Measurements from ENCODE around the gene SERPINB13. TPM values are rescaled to one million over a fixed set of nuclear protein-coding genes. Genes with fewer than 3 reads are reported as not detected.
"Not testable (repeated sequence)": the region's sequence is repeated elsewhere in the genome, so short reads cannot be mapped to it uniquely, and the experiment has no call there.

The SERPINB13 gene
- total RNA-seq, 4 donors from 2014 or later, result not detected

DNA sequence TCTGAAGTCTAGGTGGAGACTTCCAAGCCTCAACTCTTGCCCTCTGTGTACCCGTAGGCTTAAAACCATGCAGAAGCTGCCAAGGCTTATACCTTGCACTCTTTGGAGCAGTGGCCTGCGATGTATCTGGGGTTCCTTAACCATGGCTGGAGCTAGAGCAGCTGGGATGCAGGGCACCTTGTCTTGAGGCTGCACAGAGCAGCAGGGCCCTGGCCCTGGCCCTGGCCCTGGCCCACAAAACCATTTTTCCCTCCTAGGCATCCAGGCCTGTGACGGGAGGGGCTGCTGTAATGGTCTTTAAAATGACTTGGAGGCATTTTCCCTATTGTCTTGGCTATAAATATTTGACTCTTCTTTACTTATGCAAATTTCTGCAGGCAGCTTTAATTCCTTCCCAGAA, 37.7 kb downstream of the SERPINB13 start:
- Histone ChIP-seq H3K4me3 (no peak overlapping the region), H3K27me3 (no peaks in the 10 kb centered on the region), H3K9me3 (peaks cover 0 to 12% of the 10 kb centered on the region in 2 donors), H3K36me3 (no peaks in the 10 kb centered on the region), H3K4me1 (no peaks in the 10 kb centered on the region), H3K27ac (no peak overlapping the region)
- intact Hi-C loops (cut with DNase I; ENCODE audit: low total_unique reads), result no loop called here
- no peak for TF ChIP-seq POLR2A (IDR thresholded peaks at IDR 0.05)
- TF ChIP-seq, protein P1, sequence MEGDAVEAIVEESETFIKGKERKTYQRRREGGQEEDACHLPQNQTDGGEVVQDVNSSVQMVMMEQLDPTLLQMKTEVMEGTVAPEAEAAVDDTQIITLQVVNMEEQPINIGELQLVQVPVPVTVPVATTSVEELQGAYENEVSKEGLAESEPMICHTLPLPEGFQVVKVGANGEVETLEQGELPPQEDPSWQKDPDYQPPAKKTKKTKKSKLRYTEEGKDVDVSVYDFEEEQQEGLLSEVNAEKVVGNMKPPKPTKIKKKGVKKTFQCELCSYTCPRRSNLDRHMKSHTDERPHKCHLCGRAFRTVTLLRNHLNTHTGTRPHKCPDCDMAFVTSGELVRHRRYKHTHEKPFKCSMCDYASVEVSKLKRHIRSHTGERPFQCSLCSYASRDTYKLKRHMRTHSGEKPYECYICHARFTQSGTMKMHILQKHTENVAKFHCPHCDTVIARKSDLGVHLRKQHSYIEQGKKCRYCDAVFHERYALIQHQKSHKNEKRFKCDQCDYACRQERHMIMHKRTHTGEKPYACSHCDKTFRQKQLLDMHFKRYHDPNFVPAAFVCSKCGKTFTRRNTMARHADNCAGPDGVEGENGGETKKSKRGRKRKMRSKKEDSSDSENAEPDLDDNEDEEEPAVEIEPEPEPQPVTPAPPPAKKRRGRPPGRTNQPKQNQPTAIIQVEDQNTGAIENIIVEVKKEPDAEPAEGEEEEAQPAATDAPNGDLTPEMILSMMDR (IDR thresholded peaks at IDR 0.05), result no peak
- no peak for DNase-seq

DNA sequence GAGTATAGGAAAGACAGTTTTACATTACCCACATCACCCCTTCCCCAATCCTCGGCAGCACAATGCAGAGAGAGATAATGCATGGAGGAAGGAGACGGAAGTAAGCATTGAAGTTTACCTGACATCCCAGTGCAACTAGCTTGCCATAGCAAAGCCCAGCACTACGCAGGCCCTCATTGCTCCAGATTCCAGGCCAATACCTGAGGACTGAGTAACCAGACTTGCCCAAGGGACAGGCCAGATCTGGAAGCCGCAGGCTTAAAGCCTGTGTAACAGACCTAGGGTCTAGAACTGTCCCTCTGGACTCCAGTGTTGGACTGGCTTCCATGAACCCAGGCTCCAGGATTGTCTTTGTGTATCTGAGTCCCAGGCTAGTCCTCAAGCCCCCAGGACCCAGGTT, 39.3 kb downstream of the SERPINB13 start:
- TF ChIP-seq, protein P1 (IDR thresholded peaks at IDR 0.05), result no peak
- H3K4me1 ChIP-seq, result no peaks in the 10 kb centered on the region
- H3K9me3 ChIP-seq, result peaks cover 0 to 8% of the 10 kb centered on the region in 2 donors
- H3K36me3 ChIP-seq, result no peaks in the 10 kb centered on the region
- no peak overlapping the region for H3K27ac ChIP-seq
- intact Hi-C loops (cut with DNase I; ENCODE audit: low total_unique reads), result no loop called here
- DNase-seq, result no peak
- no peaks in the 10 kb centered on the region for H3K27me3 ChIP-seq
- no peak overlapping the region for H3K4me3 ChIP-seq

DNA sequence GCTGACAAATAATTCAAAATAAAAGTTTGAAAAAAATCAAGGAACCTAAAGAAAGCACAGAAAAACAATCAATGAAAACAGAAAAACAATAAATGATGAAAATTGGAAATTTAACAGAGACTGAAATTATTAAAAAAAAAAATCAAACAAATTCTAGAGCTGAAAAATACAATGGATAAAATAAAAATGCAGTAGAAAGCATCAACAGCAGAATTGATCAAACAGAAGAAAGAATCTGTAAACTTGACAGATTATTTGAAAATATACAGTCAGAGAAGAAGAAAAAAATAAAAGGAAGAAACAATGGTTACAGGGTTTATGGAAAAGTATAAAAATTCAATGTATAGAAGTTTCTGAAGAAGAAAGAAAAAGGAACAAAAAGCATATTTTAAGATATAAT, 40.7 kb downstream of the SERPINB13 start:
- Histone ChIP-seq H3K9me3 (peaks cover 0 to 8% of the 10 kb centered on the region in 2 donors), H3K36me3 (no peaks in the 10 kb centered on the region), H3K4me1 (no peaks in the 10 kb centered on the region), H3K27me3 (no peaks in the 10 kb centered on the region), H3K27ac (no peak overlapping the region), H3K4me3 (no peak overlapping the region)
- DNase-seq, result no peak
- TF ChIP-seq, protein P1 (IDR thresholded peaks at IDR 0.05), result no peak
- no peak for TF ChIP-seq POLR2A (IDR thresholded peaks at IDR 0.05)
- intact Hi-C loops (cut with DNase I; ENCODE audit: low total_unique reads), result no loop called here

DNA sequence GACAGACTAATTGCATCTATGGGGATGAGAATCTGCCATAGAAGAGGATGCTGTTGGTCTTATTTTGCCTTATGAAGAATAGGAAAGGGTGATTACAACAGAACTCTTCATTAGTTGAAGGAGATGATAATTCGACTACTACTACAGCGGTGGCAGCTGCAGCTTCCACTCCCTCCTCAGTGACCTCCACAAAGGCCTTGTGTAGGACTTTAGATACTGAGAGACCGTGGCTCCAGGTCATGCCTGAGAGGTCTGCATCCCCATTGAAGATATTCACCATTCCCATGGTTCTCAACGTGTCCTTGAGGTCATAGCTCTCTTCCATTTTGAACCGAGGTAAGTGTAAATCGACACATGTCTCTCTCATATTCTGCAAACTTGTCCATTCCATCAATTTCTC, 50.6 kb downstream of the SERPINB13 start:
- TF ChIP-seq, protein P1 (IDR thresholded peaks at IDR 0.05), result no peak
- no peak for TF ChIP-seq POLR2A (IDR thresholded peaks at IDR 0.05)
- H3K36me3 ChIP-seq, result no peaks in the 10 kb centered on the region
- no peaks in the 10 kb centered on the region for H3K9me3 ChIP-seq
- H3K4me3 ChIP-seq, result no peak overlapping the region
- no peak for DNase-seq
- H3K4me1 ChIP-seq, result no peaks in the 10 kb centered on the region
- H3K27me3 ChIP-seq, result no peaks in the 10 kb centered on the region
- intact Hi-C loops (cut with DNase I; ENCODE audit: low total_unique reads), result no loop called here
- H3K27ac ChIP-seq, result no peak overlapping the region

DNA sequence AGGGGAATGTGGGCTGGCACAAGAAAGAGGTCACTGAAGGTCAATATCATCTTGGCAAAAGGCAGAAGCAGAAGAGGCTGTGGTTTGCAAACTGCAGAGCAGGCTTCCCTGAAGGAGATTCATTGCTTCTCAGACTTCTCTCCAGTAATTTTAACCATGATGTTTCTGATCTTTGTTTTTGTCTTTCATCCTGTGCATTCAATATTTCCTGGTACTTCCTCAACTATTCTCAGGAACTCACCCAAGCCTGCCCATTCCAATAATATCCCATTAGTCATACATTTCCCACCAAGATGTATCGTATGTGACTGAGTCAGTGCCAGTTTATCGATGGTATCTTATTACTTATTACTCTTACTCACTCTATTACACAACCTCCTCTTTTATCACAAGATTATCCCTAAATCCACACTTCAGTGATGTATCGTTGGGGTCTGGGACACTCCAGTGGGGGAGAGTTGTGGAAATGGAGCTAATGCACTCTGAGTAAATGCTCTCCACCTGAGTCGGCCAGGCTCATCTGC, 54.1 kb downstream of the SERPINB13 start:
- H3K27me3 ChIP-seq; H3K4me1 ChIP-seq; intact Hi-C loops (cut with DNase I; ENCODE audit: low total_unique reads); H3K27ac ChIP-seq; DNase-seq; H3K4me3 ChIP-seq; H3K36me3 ChIP-seq; H3K9me3 ChIP-seq: not testable (repeated sequence)

DNA sequence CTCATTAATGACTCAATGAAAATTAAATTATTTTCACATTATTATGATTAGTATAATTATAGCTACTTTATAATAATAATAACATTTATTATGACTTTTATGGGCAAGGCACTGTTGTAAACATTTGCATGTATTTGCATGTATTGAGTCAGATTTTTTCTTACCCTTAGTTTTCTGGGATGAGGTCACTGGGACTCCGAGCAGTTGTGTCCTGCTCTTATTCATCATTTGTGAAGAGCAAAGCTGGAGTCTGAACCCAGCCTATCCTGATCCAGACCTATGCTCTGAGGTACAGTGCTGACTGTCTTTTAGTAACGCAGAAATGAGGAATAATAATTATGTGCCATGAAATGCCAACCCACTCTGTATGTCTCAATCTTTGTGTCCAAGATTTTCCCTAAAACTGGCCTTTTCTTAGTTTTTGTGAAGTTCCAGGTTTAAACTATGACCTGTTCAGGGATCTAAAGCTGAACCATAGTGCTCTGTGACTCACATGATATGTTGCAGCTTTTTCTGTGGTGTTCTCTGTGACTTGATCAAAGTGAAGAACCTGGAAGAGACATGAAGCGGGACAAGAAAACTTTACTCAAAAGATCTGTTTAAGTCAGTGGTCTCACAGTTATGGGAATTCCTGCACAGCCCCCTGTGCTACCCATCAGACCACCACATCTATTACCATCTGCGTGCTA, 55.7 kb downstream of the SERPINB13 start:
- H3K27me3 ChIP-seq; H3K9me3 ChIP-seq; H3K36me3 ChIP-seq; DNase-seq; H3K4me3 ChIP-seq; intact Hi-C loops (cut with DNase I; ENCODE audit: low total_unique reads); H3K27ac ChIP-seq; H3K4me1 ChIP-seq: not testable (repeated sequence)

DNA sequence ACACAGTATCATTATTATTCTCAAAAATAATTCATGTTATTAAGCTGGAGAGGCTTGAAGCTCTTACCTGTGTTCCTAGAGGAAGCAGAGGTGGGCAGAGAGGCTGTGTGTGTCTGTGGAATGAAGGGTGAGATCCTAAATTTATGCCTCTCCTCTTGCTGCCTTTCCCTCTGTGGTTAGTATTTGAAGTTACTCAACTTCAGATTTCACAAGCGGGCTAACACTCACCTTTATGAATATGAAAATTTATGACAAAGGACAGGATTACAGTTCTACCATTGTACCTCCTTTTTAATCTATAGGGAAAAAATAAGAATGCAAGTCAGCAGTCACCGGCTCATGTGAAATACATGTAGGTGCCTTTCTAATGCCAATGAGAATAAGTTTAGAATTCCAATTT, 57.0 kb downstream of the SERPINB13 start, which contains the start of gene SERPINB4:
Gene SERPINB4, minus strand, starts transcription at position 115 of the 400 bp plus-strand sequence. CDS start 679 bp downstream, outside the sequence.
- H3K9me3 ChIP-seq; H3K27ac ChIP-seq; intact Hi-C loops (cut with DNase I; ENCODE audit: low total_unique reads); H3K36me3 ChIP-seq; H3K27me3 ChIP-seq; DNase-seq; H3K4me3 ChIP-seq; H3K4me1 ChIP-seq: not testable (repeated sequence)

DNA sequence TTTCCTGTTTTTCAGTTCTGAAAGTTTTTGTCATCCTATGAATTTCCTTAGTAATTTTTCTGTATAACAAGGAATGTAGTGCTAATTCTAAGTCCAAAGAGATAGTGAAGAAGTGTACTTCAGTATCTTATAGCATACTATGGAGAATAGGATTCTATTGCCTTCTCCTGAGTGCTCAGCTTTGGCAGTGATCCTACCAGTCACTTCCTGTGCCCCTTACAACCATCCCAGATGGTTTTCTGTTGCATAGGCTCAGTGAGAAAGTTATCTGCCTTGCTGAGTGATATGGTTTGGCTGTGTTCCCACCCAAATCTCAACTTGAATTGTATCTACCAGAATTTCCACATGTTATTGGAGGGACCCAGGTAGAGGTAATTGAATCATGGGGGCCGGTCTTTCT, 57.6 kb downstream of the SERPINB13 start:
- H3K36me3 ChIP-seq; intact Hi-C loops (cut with DNase I; ENCODE audit: low total_unique reads); H3K4me3 ChIP-seq; H3K4me1 ChIP-seq; H3K9me3 ChIP-seq; DNase-seq; H3K27ac ChIP-seq; H3K27me3 ChIP-seq: not testable (repeated sequence)
